ENCODE data around the gene IVNS1ABP.

Gene IVNS1ABP

GRCh38 chr1:185358957-185359356 is 41.9 kb upstream of the IVNS1ABP start:
- no peaks in the 10 kb centered on the region for H3K27me3 ChIP-seq (ENCODE audit: control insufficient read depth, insufficient read depth, low read length)
- H3K27ac ChIP-seq, result no peak overlapping the region
- no peaks in the 10 kb centered on the region for H3K36me3 ChIP-seq (ENCODE audit: control insufficient read depth, insufficient read depth, low read length)
- H3K9me3 ChIP-seq (ENCODE audit: control insufficient read depth, low read length), result no peaks in the 10 kb centered on the region
- H3K4me2 ChIP-seq (ENCODE audit: low read length), result no peak overlapping the region
- H2AFZ ChIP-seq, result no peak overlapping the region
- no peak overlapping the region for H3K9ac ChIP-seq
- no peak overlapping the region for H3K4me3 ChIP-seq (ENCODE audit: low read depth, low read length)
- H3K4me1 ChIP-seq, result no peaks in the 10 kb centered on the region
- no peaks in the 10 kb centered on the region for H3K79me2 ChIP-seq
- no peak for TF ChIP-seq CTCF (IDR thresholded peaks at IDR 0.05)

DNA sequence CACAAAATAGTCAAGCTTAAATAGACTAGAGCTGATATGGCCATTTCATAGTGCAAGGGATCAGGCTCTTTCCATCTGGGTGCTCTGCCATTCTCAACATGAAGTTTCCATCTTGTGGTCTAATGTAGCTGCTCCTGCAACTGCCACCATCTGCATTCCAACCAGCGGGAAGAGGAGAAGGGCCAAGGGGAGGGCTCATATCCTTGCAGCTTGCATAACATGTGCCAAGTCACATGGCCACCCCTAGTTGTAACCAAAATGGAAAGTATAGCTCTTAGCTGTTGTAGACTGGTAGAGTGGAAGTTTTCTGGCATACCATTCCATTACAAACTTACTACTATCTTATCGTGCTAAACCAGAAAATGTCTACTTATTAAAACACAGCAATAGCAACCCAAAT is 38.9 kb upstream of the IVNS1ABP start:
- H3K4me1 ChIP-seq, result no peaks in the 10 kb centered on the region
- H3K4me2 ChIP-seq (ENCODE audit: low read length), result no peak overlapping the region
- no peaks in the 10 kb centered on the region for H3K36me3 ChIP-seq (ENCODE audit: control insufficient read depth, insufficient read depth, low read length)
- no peak overlapping the region for H3K4me3 ChIP-seq (ENCODE audit: low read depth, low read length)
- TF ChIP-seq CTCF (IDR thresholded peaks at IDR 0.05), result no peak
- no peaks in the 10 kb centered on the region for H3K9me3 ChIP-seq (ENCODE audit: control insufficient read depth, low read length)
- no peak overlapping the region for H3K27ac ChIP-seq
- no peak overlapping the region for H3K9ac ChIP-seq
- H2AFZ ChIP-seq, result no peak overlapping the region
- no peaks in the 10 kb centered on the region for H3K79me2 ChIP-seq
- H3K27me3 ChIP-seq (ENCODE audit: control insufficient read depth, insufficient read depth, low read length), result no peaks in the 10 kb centered on the region

- Histone ChIP-seq H3K36me3 (ENCODE audit: control insufficient read depth, insufficient read depth, low read length) (no peaks in the 10 kb centered on the region), H3K27ac (no peak overlapping the region), H3K4me2 (ENCODE audit: low read length) (no peak overlapping the region), H3K4me1 (no peaks in the 10 kb centered on the region), H3K9ac (no peak overlapping the region), H2AFZ (no peak overlapping the region), H3K4me3 (ENCODE audit: low read depth, low read length) (no peak overlapping the region), H3K79me2 (no peaks in the 10 kb centered on the region), H3K27me3 (ENCODE audit: control insufficient read depth, insufficient read depth, low read length) (no peaks in the 10 kb centered on the region), H3K9me3 (ENCODE audit: control insufficient read depth, low read length) (no peaks in the 10 kb centered on the region)
- no peak for TF ChIP-seq CTCF (IDR thresholded peaks at IDR 0.05)
Measured at GRCh38 chr1:185353124-185353523, 36.1 kb upstream of the IVNS1ABP start.

- H3K36me3 ChIP-seq (ENCODE audit: control insufficient read depth, insufficient read depth, low read length), result no peaks in the 10 kb centered on the region
- no peak for TF ChIP-seq CTCF (IDR thresholded peaks at IDR 0.05)
- no peak overlapping the region for H3K9ac ChIP-seq
- no peak overlapping the region for H3K4me2 ChIP-seq (ENCODE audit: low read length)
- no peaks in the 10 kb centered on the region for H3K27me3 ChIP-seq (ENCODE audit: control insufficient read depth, insufficient read depth, low read length)
- H2AFZ ChIP-seq, result no peak overlapping the region
- H3K27ac ChIP-seq, result no peak overlapping the region
- no peaks in the 10 kb centered on the region for H3K4me1 ChIP-seq
- H3K9me3 ChIP-seq (ENCODE audit: control insufficient read depth, low read length), result no peaks in the 10 kb centered on the region
- H3K4me3 ChIP-seq (ENCODE audit: low read depth, low read length), result no peak overlapping the region
- no peaks in the 10 kb centered on the region for H3K79me2 ChIP-seq
Measured at GRCh38 chr1:185351734-185352466, 34.9 kb upstream of the IVNS1ABP start.

- Histone ChIP-seq H3K27ac (no peak overlapping the region), H3K4me1 (no peaks in the 10 kb centered on the region), H2AFZ (no peak overlapping the region), H3K9me3 (ENCODE audit: control insufficient read depth, low read length) (no peaks in the 10 kb centered on the region), H3K36me3 (ENCODE audit: control insufficient read depth, insufficient read depth, low read length) (no peaks in the 10 kb centered on the region), H3K9ac (no peak overlapping the region), H3K4me2 (ENCODE audit: low read length) (no peak overlapping the region), H3K79me2 (no peaks in the 10 kb centered on the region), H3K4me3 (ENCODE audit: low read depth, low read length) (no peak overlapping the region), H3K27me3 (ENCODE audit: control insufficient read depth, insufficient read depth, low read length) (no peaks in the 10 kb centered on the region)
- TF ChIP-seq CTCF (IDR thresholded peaks at IDR 0.05), result no peak
Measured at GRCh38 chr1:185350027-185350442, 33.0 kb upstream of the IVNS1ABP start.

Measured in parathyroid adenoma (tissue), 2 donors.